Dermis microvascular lymphatic vessel endothelial cell (primary cell): Measurements from ENCODE around the gene SEPTIN3. TPM values are rescaled to one million over a fixed set of nuclear protein-coding genes. Genes with fewer than 3 reads are reported as not detected.
"Not testable (repeated sequence)": the region's sequence is repeated elsewhere in the genome, so short reads cannot be mapped to it uniquely, and the experiment has no call there.

ENCODE experiments used
- DNase-seq, 2 donors: peaks; one replicate each; pipeline versions ENCODE4 v3.0.0 to v3.0.0-alpha.2; 2010; ENCODE audit warnings: low read depth in 2 of 2
- total RNA-seq: library from RNA; depleted of rRNA; stranded (reverse); fragments of >200 nt; gene quantifications from 2 replicates; pipeline ENCODE4 v1.2.1, GENCODE V29; 2014

Gene SEPTIN3
- total RNA-seq, 1 donor from 2014 or later = under 0.01 TPM

- peak; percentile 56 to 77 for DNase-seq
Observed at GRCh38 chr22:41940832-41941765, 28.1 kb upstream of the SEPTIN3 start.

- peak in 1 of 2 donors; percentile 56 for DNase-seq
Observed at GRCh38 chr22:41943661-41944209, 25.5 kb upstream of the SEPTIN3 start.

- DNase-seq = peak; percentile 83 to 96
Observed at GRCh38 chr22:41946629-41947423, 22.4 kb upstream of the SEPTIN3 start, which contains the start of gene CENPM. Gene CENPM, minus strand, starts transcription at chr22:41947152. Its CDS starts 76 bp downstream, at chr22:41947076.

GRCh38 chr22:41947424-41948080 is 21.7 kb upstream of the SEPTIN3 start:
- no peak for DNase-seq

- no peak for DNase-seq
Observed at GRCh38 chr22:41948142-41948541, 21.1 kb upstream of the SEPTIN3 start.

- not testable (repeated sequence) for DNase-seq
Observed at GRCh38 chr22:41948928-41949296, 20.3 kb upstream of the SEPTIN3 start.

GRCh38 chr22:41949297-41949965 is 19.8 kb upstream of the SEPTIN3 start:
- DNase-seq = no peak

- no peak for DNase-seq
Observed at GRCh38 chr22:41951898-41952474, 17.3 kb upstream of the SEPTIN3 start, which contains the start of gene SMIM45. Gene SMIM45, plus strand, starts transcription at chr22:41952150.

GRCh38 chr22:41952713-41953112 is 16.5 kb upstream of the SEPTIN3 start:
- DNase-seq = no peak

- DNase-seq = no peak
Observed at GRCh38 chr22:41957941-41958556, 11.2 kb upstream of the SEPTIN3 start.

- DNase-seq = no peak
Observed at GRCh38 chr22:41963453-41964111, 5.7 kb upstream of the SEPTIN3 start.

- DNase-seq = no peak
Observed at GRCh38 chr22:41964112-41964491, 5.1 kb upstream of the SEPTIN3 start.

- no peak for DNase-seq
Observed at GRCh38 chr22:41966225-41966606, 3.0 kb upstream of the SEPTIN3 start.

GRCh38 chr22:41966607-41967240 is 2.5 kb upstream of the SEPTIN3 start:
- DNase-seq = peak; percentile 43 to 83

- peak; percentile 74 to 84 for DNase-seq
Observed at GRCh38 chr22:41968601-41969000, 642 bp upstream of the SEPTIN3 start.

- no peak for DNase-seq
Observed at GRCh38 chr22:41970601-41971000, 1.4 kb downstream of the SEPTIN3 start.

GRCh38 chr22:41971431-41971830 is 2.2 kb downstream of the SEPTIN3 start:
- no peak for DNase-seq

GRCh38 chr22:41974691-41975290 is 5.5 kb downstream of the SEPTIN3 start:
- DNase-seq = no peak
